Activated CD8-positive, alpha-beta memory T cell treated with anti-CD3 and anti-CD28 coated beads for 4 hours (primary cell): ENCODE measurements around the gene FBLN2.
"Not testable (repeated sequence)": the region's sequence is repeated elsewhere in the genome, so short reads cannot be mapped to it uniquely, and the experiment has no call there.

ENCODE experiments used
- DNase-seq, 2 donors: peaks; one replicate each; pipeline ENCODE4 v3.0.0-alpha.2; 2020; ENCODE audit warnings: low read depth in 2 of 2

Gene FBLN2

DNA sequence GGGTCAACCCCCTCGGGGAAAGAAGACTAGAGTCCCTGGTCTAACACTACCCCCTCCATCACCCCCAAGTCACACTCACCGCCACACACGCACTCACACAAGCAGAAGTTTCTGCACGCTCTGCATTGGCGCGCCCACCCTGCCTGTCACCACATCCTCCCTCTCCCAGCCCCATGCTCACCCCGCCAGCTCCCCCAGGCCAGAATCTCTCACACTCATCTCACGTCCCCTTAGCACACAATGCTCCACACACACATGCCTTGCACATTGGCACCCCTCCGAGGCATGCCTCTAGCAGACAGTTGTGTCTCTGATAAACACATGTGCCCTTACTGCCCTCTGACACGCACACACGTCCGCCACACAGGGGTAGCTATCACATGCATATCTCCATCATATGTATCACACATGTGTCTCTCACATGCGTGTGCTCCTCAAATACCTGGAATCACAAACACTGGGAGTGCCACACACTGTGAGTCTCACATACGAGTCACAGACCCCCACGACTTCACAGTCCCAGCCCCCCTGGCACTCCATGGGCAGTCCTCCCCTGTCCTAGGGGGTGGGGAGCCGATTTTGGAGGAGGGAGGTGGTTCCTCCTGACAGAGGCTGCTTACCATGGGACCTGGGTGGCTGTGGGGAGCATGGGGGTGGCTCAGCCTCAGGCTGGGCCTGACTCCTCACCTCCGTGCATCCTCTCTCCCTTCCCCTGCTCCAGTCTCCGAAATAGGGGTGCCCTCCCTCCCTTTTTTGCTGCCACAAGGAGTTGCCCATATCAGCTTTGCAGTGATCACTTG is 898 bp downstream of the FBLN2 start:
- DNase-seq = no peak

DNA sequence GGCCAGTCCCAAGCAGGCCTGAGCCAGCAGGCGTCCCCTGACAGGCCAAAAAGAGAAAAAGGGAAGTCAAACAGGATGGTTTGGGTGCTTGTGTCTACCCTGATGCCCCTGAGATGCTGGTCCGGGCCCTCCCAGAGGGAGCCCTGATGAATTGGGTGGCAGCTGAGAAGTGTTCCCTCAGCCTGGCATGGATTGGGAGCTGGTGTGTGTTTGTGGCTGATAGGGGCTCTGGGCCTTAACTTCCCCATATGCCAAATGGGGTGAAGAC is 1.4 kb downstream of the FBLN2 start:
- no peak for DNase-seq

DNA sequence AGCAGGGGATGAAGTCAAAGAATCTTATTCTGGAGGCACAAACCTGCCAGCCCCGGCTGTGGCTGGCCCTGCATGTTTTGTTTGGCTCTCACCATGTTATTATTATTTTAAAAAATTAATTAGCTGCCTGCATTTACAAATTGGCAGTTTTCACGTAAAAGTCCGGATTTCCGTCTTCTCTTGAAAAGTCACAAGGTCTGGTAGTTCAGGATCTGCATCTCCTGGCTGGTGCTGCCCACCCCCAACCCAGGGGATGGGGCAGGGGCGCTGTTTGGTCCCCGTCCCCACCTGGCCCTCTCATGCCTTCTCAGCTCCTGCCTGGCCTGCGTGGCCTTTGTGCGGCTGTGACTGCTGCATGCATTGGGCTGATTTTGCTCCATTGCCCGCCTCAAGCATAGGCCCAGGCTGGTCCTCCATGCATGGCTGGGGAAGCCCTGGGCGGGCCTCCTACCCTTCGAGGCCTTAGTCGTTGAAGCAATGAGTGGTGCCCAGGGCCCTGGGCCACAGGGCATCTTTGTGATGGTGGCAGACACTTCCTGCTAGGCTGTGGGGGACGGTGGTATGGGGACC is 2.0 kb downstream of the FBLN2 start:
- no peak for DNase-seq

DNA sequence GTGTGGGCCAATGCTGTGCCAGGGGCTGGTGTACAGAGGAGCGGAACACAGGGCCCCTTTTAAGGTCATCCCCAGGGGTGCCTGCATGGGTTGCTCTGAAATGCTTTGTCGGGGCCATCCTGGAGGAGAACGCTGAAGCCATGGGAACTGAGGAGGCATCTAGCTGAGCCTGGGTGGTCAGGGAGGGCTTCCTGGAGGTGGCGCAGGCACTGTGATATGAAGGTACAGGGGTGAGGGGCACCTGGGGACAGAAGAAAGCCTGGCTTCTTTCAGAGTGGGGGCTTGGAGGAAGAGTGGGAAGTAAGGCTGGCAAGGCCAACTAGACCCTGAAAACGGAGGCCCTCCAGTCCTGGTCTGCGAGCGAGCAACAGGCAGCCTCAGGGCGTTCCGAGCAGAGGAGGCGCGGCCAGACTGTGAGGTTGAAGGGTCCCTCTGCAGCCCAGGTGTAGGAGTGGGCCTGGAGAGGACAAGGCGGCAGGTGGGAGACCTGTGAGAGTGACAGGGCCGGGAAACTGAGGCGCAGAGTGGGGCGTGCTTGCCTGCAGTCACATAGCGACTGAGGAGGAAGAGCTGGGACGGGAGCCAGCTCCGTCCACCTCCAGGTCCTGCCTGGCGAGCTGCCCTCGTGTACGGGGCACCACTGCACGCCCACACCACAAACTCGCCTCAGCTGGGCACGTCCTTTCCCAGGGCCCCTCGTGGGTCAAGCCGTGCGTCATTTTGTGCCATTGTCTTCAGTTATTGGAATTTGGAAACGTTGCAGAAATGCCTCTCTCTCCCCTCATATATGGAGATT is 4.1 kb downstream of the FBLN2 start:
- no peak for DNase-seq

DNA sequence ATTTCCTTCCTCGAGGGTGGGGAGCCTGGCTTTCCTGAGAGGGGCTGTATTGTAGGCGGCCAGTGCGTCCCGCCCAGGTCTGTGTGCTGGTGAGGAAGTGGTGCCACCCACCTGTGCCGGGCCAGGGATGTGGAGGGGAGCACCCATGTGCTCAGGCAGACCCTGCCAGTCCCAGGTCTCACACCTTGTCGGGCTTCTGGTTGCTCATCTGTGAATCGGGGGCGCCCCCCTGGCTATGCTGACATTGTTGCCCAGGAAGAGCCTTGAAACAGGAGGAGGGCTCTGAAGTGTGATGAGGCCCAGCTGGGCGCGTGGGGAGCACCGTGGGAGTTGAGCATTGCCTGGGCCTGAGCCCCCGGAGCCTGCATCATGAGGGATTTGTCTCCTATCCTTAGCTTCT is 4.8 kb downstream of the FBLN2 start:
- DNase-seq = no peak

DNA sequence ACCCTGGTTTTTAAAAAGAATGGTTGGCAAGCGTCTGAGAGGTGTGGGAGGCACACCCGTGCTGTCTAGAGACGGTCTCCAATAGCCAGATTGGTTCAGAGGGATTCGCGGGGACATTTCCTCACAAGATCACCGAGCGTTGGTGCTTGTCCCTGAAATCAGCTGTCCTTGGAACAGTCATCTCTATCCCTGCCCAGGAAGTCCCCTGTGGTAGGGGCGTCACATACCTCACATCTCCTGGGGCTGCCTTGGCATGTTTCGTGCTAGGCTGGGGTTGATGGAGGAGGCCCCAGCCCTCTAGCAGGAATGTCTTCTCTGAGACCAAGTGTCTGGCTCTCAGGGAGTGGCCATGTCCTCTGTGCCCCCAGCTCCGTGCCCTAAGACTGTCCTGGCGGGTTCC is 6.8 kb downstream of the FBLN2 start:
- DNase-seq = no peak

DNA sequence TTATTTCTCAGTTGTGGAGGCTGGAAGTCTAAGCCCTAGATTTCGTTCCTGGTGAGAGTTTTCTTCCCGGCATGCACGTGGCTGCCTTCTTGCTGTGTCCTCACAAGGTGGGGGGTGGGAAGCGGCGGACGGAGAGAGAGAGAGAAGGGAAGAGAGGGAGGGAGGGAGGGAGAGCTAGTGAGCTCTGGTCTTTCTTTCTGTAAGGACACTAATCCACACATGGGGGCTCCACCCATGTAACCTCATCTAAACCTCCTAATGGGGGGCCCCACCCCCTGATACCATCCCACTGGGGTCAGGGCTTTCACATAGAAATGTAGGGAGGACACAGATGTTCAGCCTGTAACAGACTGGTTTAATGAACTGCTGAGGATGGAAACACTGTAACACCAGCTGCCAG is 7.3 kb downstream of the FBLN2 start:
- DNase-seq = no peak

DNA sequence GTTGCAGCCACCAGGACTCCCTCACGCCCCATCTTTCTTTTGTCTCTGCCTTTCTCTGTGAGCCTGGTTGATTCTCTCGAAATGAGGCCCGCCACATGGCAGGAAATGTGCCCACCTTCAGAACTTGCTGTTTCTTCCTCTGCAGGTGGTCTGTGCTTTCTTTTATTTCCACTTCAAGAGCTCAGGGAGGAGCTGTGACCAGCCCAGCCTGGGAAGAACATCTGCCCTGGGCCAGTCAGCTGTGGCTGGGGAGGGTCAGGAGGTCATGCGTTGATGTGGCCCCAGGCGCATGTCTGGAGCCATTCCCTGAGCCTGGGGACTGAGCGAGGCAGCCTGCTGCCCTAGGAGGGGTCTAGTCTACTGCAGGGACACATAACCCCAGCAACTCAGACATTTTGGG is 8.0 kb downstream of the FBLN2 start:
- DNase-seq = no peak

DNA sequence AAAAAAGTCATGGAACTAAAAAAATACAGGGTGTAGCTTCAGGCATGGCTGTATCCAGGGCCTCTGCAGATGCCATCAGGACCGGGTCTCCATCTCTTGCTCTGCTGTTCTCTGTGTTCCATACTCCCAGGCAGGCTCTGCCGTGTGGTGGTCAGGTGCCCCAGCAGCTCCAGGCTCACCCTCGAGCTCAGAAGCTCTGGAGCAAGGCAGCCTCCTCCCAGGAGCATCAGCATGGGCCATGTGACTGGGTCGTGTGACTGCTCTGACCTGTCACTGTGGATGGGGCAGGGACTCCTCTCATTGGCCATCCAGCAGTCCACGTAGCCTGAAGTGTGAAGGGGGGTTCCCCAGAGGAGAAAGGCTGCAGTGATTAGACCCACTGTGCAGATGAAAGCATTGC is 8.5 kb downstream of the FBLN2 start:
- no peak for DNase-seq

DNA sequence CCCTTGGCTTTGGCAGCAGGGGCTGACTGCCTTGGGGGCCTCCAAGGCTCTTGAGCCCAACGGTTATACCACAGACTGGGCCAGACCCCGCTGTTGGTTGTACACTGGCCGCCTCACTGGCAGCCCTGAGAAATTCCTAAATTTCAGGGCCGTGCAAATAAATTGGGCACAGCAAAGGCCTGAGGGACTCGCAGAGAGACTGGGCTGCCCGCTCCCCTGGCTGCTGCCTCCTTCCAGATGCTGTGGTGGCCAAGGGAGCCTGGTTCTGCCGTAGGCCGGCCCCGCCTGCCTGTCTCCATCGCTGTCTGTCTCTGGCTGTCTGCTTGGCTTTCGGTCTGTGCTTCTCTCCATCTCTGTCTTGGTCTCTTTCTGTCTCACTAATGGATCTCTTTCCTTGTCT is 9.0 kb downstream of the FBLN2 start:
- no peak for DNase-seq

DNA sequence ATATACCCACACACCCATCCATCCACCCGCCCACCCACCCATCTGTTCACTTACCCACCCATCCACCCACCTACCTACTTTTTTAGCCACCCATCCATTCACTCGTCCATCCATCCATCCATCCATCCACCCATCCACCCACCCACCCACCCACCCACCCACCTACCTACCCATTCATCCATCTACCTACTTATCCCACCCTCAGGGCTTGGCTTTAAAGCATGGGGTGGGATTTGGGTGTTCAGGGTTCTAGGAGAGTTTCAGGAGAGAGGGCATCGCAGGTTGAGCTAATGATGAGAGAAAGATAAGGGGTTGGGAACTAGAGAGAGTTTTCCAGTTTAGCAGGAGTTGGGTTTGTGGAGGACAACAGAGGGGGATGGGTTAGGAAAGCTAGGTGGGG is 9.7 kb downstream of the FBLN2 start:
- no peak for DNase-seq

DNA sequence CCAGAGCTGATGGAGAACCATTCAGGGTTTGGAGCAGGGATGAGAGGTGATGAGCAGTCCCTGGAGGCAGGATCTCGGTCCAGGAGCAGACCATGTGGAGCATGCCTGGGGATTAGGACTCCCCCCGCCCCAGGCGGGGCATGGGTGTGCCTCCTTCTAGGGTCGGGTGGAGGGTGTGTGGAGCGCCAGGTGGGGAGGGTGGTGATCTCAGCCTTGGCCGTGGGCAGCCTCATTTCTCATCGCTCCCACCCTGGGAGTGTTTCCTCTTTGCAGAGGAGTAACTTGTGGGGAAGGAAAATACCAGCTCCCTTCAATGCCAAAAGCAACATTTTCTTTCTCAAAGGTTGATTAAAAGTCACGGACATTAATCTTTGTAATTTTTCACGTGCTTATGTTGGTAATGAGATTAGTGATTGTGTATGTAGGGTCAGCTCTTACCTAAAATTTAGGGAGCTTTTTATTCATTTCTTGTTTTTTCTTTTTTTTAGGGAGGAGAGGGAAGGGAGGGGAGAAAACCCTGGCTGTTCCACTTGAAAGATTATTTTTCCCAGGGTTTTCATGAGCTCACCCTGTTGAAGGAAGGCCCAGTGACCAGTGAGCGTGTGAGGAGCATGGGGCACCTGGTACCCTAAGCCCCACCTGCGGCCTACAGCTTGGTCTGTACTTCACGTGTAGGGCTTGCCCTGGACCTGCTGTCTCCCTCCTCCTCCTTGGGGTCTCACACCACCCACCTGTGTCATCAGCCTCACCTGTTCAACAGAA is 11.0 kb downstream of the FBLN2 start:
- DNase-seq = no peak

DNA sequence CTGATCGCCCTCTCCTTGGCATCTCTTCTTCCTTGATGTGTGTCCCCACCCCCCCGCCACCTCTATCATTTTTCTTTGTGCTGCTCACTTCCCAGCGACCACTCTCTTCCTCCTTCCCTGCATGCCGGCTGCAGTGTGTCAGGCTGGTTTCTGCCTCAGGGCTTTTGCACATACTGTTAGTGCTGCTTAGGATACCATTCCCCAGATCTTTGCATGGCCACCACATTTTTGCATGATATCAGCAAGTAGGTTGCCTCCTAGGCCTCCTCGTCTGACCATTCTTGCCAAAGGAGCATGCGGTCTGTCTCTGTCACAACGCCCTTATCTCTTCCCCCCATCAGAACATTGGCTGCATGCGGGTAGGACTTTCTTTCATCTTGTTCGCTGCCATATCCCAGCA is 12.5 kb downstream of the FBLN2 start:
- DNase-seq = no peak

DNA sequence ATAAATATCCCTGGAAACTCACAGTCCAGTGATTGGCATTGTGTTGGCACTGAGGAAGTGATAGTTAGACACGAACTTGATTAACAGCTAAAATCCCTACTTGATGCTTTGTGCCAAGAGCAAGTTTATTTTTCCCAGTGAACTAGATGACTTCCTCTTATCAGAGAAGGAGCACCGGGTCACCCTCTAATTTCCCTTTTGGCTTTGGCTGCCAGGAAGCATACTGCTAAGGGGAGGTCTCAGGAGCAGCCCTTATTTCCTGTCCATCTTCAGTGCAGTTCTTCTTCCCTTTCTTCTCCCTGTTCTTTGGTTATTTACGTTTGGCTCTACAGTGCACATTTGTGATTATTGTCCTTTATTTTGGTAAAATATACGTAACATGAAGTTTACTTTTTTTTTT is 13.0 kb downstream of the FBLN2 start:
- DNase-seq = no peak

DNA sequence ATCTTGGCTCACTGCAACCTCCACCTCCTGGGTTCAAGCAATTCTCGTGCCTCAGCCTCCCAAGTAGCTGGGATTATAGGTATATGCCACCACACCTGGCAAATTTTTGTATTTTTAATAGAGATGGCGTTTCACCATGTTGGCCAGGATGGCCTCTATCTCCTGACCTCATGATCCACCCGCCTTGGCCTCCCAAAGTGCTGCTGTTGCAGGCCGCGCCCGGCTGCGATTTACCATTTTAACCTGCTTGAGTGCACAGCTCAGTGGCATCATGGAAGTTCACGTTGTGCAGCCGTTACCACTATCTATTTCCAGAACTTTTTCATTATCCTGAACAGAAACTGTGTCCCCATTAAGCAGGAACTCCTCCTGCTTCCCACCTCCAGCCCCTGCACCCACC is 13.5 kb downstream of the FBLN2 start:
- DNase-seq = not testable (repeated sequence)

DNA sequence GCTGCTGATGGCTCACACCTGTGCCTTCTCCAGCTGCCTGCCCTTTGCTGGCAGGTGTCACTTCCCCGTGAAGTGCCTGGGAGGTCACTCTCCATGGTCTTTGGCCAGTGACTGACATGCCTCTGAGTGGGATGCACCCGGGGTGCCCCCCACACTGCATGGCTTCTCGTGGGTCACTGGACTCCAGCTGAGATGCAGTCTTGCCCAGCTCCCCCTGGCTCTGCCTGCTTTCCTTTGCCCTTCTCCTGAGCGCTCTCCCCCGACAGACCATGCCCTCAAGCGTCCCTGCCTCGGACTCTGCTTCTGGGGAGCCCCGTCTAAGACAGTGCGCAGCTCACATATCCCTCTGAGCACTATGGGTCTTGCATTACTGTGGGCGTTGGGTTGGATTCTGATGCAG is 14.4 kb downstream of the FBLN2 start:
- DNase-seq = no peak

DNA sequence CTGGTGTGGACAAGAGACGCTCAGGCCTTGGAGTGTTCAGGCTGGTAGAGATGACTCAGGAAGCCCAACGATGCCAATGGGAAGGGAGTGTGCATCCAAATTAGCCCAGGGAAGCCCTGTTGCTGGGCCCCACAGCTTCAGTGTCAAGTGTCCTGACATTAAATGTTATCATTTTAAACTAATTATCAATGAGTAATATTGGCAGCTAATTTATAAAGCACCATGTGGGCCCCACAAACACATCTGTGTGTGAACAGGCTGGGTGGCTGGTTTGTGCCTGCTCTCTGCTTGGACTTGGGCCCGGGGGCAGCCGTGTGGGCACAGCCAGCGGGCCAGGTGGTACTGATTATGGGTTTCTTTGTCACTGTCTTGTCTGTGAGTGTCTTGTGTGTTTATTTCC is 15.0 kb downstream of the FBLN2 start:
- no peak for DNase-seq

DNA sequence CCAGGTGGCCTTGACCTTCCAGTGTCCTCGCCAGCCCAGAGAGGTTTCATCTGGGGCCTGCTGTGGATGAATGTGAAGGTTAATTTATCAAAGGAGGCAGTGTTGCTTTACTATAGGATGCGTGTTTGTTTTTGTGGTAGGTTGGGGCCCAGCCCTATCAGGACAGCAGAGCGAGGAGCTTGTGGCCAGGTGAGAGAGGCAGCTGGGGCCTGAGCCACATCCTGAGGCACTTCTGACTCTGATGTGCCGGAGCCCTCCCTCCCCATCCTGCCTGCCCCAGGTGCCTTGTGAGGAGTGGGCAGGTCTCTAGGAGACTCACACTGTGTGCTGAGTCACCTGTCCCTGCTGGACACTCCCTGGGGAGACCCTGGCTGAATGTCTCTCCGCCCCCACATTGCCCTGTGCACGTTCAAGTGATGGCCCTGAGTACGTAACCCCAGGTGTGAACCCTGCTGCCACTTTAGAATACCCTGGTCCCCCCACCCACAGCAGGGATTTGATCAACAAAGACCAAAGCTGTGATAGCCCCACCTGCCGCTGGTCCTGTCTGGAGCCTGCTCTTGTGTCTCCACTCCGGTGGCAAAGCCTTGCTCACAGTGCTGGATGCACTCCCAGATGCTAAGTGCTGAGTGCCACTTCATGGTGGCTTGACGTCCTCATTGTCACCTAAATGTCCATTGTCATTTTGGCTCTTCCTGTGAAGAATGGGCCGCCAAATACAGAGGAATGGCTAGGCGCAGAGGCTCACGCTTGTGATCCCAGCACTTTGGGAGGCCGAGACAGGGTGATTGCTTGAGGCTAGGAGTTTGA is 16.0 kb downstream of the FBLN2 start:
- no peak for DNase-seq

DNA sequence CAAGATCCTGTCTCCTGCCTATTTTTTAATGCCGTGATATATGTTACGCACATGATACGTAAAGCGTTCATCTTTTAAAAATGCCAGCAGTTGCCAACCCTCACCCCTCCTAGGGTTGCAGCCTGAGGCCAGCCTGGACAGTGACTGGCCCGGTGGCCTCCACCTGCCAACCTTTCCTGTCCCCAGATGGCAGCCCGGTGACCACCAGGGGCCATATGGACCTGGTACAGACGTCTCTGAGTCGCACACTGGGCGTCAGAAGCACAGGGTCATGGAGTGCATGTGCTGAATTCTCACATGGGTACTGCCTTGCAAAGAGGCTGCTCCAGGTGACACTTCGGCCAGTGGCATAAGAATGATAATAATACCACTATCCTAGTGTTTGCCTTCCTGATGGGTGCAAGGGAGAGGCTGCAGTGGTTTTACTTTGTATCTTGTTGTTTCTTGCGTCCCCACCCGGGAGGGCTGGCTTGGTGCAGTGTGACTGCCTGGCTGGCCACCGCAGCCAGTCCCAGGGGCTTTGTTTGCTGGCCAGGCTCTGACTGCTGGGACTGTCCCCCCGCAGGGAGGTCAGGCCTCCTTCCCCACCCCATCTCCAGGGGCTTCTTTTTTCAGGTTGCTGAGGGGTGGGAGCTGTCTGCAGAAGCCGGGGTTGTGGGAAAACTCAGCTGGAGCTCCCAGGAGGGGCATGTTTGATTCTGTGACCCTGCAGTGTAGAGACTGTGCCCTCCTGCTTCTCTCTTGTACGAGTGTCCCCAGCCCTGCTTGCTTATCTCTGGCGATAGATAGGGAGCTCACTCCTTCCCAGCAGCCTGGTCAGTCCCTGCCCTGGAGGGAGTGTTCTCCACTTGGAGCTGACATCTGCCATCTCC is 16.9 kb downstream of the FBLN2 start:
- no peak for DNase-seq

DNA sequence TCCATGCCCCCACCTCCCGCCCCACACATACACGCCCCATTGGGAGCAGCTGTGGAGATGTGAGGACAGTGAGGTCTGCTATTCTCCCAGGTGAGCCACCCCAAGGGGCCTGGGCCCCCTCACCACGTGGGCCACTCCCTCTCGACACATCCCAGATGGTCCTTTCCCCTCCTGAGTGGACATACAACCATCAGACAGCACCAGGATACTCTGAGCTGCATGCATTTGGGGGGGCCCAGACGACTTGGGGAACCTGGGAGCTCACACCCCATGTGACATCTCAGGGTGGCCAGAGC is 17.5 kb downstream of the FBLN2 start:
- DNase-seq = no peak

DNA sequence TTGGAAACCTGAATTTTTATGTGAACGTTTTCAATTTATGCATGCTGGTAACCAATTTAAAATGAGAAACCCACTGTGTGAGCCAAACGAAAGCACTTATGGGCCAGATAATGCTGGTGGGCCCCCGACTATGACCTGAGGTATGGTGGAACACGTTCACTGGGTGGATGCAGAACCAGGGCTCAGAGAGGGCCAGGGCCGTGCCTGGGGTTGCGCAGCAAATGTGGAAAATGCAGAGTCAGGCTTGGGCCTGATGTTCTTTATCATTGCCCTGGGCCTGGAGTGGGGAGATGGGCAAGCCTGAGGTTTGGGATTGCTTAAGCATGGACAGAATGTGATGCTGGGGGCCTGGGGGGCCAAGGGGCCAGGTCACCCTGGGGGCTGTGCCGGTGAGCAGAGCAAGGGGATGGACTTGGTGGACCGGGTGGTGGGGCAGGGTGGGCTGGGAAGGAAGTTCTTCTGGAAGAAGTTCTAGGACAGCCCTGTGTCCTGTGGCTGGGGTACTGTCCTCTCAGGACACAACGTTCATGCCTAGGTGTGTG is 17.9 kb downstream of the FBLN2 start:
- DNase-seq = no peak
